Spleen (tissue), 11 donors: ENCODE data around the gene RCC1. TPM values are rescaled to one million over a fixed set of nuclear protein-coding genes. Genes with fewer than 3 reads are reported as not detected.
"Not testable (repeated sequence)": the region's sequence is repeated elsewhere in the genome, so short reads cannot be mapped to it uniquely, and the experiment has no call there.

Experiments used
- DNase-seq: peaks from one replicate; pipeline ENCODE4 v3.0.0-alpha.2; 2020
- H3K27ac ChIP-seq, 8 donors: fragments of 200-600 bp; sonication (generic) in 7 of 8; 1 replicate in 4 of 8; 2 replicates in 4 of 8; pipeline versions ENCODE4 v1.5.0 to v1.8.0; 2016 to 2021; ENCODE audit warnings: inconsistent platforms in 4 of 8, mild to moderate bottlenecking in 4 of 8, moderate library complexity in 1 of 8
- H3K27me3 ChIP-seq, 7 donors: fragments of 200-600 bp; sonication (generic) in 6 of 7; replicated peaks in 1 of 7; 1 replicate in 4 of 7; 2 replicates in 3 of 7; pipeline versions ENCODE4 v1.5.0 to v1.8.0; 2016 to 2021; ENCODE audit warnings: inconsistent platforms in 3 of 7, mild to moderate bottlenecking in 1 of 7
- H3K36me3 ChIP-seq, 6 donors: fragments of 200-600 bp; sonication (generic) in 5 of 6; 1 replicate in 4 of 6; 2 replicates in 2 of 6; pipeline versions ENCODE4 v1.5.0 to v1.8.0; 2016 to 2021; ENCODE audit warnings: inconsistent platforms in 2 of 6
- H3K4me1 ChIP-seq, 6 donors: fragments of 200-600 bp; sonication (generic) in 5 of 6; 1 replicate in 3 of 6; 2 replicates in 3 of 6; pipeline versions ENCODE4 v1.5.0 to v1.8.0; 2016 to 2021; ENCODE audit warnings: inconsistent platforms in 3 of 6
- H3K4me3 ChIP-seq, 8 donors: fragments of 200-600 bp; sonication (generic) in 7 of 8; 1 replicate in 4 of 8; 2 replicates in 4 of 8; pipeline versions ENCODE4 v1.5.0 to v1.8.0; 2016 to 2021; ENCODE audit warnings: inconsistent platforms in 4 of 8, mild to moderate bottlenecking in 4 of 8, moderate library complexity in 2 of 8
- H3K9me3 ChIP-seq, 8 donors: fragments of 200-600 bp; sonication (generic) in 7 of 8; 1 replicate in 4 of 8; 2 replicates in 4 of 8; pipeline versions ENCODE4 v1.5.0 to v1.8.0; 2016 to 2021; ENCODE audit warnings: inconsistent platforms in 4 of 8
- CTCF ChIP-seq, 11 experiments: fragments of 200-600 bp in 7 of 11; fragments of 450-650 bp in 4 of 11; sonication (generic) in 4 of 11; IDR thresholded peaks in 8 of 11; conservative IDR thresholded peaks in 3 of 11; 1 replicate in 7 of 11; 2 replicates in 4 of 11; pipeline versions ENCODE4 v1.4.0 to v1.8.0; 2016 to 2021; ENCODE audit warnings: antibody characterized with exemption in 11 of 11, inconsistent platforms in 4 of 11, mild to moderate bottlenecking in 1 of 11
- POLR2A ChIP-seq, 3 donors: fragments of 450-650 bp; IDR thresholded peaks; one replicate each; pipeline ENCODE4 v1.5.1; 2017; ENCODE audit warnings: antibody characterized with exemption in 3 of 3, mild to moderate bottlenecking in 1 of 3
- POLR2AphosphoS5 ChIP-seq, 3 donors: sonication (generic); formaldehyde crosslinking; IDR thresholded peaks; one replicate each; pipeline ENCODE4 v1.5.1; 2017; ENCODE audit warnings: antibody characterized with exemption in 3 of 3
- whole genome bisulfite sequencing, 5 donors: extraction: QIAGEN DNeasy Blood & Tissue Kit in 3 of 5; methylation state at CpG; one replicate each; pipeline versions ENCODE4 v1.1.5 to v1.1.7; 2013 to 2018; 5-methylcytosine and 5-hydroxymethylcytosine counted together
- intact Hi-C: fragments of 100-400 bp; cut with DNase I; formaldehyde crosslinking; loops from one replicate; pipeline ENCODE4 v1.15.0; 2023; ENCODE audit warnings: low total_unique reads
- polyA plus RNA-seq, 3 donors: library from polyadenylated mRNA; stranded (reverse); fragments of 200-250 nt; gene quantifications; one replicate each; pipeline ENCODE4 v1.2.1, GENCODE V29; 2013
- total RNA-seq, 7 donors: library from RNA; depleted of rRNA in 3 of 7; stranded (reverse); fragments of >200 nt in 3 of 7; fragmentation: NEBNext Ultra II Directional in 4 of 7; extraction: Animal tissue kit (Norgen Biotek cat#: 25700) in 4 of 7; gene quantifications; one replicate each; pipeline versions ENCODE4 v1.1.0 to v1.2.1, GENCODE V29; 2016 to 2021
- donor health status: healthy with polysubstance abuse.
- donor health status: DM: no; HTN: no; CAD: no; lungs with moderate emphysema.
- donor health status: DM: no; HTN: no; CAD: no.
- donor health status: Bipolar disorder and iron deficiency.
- donor health status: healthy.
- donor health status: DM: no; HTN: no; CAD: no.
- donor health status: DM: yes; HTN: yes; CAD: no.

Gene RCC1
- total and polyA plus RNA-seq, 10 donors = 15.1 to 29.0 (median 23.3) TPM

DNA sequence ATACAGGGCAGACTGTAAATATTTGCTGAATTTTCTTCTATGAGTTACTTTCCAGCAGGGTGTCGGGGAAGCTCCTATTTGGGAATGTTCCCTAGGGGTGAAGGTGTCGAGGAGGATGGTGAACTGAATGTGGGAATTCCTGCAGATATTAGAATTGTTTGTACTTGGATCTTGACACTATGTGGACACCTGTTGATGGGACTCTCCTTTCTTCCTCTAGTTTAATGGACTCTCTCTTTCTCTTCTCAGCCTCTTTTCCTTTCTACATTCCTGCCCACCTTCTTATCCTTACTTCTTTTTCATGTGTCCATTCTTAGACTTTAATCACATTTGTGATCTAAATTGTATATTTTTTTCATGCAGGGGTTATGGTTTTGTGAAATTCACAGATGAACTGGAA lies 61.1 kb downstream of the RCC1 start:
- intact Hi-C loops = no loop called here
- H3K4me1 ChIP-seq = no peaks in the 10 kb centered on the region
- no peaks in the 10 kb centered on the region for H3K27me3 ChIP-seq
- peaks cover 10 to 100% (median 87%) of the 10 kb centered on the region in 6 donors for H3K36me3 ChIP-seq
- H3K4me3 ChIP-seq = no peak overlapping the region
- TF ChIP-seq POLR2AphosphoS5 (IDR thresholded peaks at IDR 0.05) (no peak), CTCF (IDR thresholded peaks at IDR 0.05 in 8 of 11, conservative IDR thresholded peaks at IDR 0.05 in 3 of 11) (no peak), POLR2A (IDR thresholded peaks at IDR 0.05) (no peak)
- H3K9me3 ChIP-seq = no peaks in the 10 kb centered on the region
- 95 to 100% (median 96%) methylated on average over 2 of the region's 2 CpGs for WGBS, 5 donors
- H3K27ac ChIP-seq = no peak overlapping the region
- DNase-seq = no peak

DNA sequence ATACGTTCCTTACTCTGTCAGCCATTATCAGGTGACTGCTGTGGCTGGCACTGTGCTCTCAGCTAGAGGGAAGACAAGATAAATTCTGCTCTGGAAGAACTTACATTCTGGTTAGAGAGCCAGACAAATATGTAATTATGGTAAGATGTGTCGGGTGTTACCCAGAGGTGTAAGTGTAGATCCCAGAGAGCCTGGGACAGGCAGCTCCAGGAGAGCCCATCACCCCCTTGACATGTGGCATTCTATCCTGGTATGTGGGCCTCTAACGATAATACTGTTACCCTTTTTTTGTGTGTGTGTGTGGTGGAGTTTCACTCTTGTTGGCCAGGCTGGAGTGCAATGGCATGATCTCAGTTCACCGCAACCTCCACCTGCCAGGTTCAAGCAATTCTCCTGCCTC lies 66.1 kb downstream of the RCC1 start:
- TF ChIP-seq CTCF (IDR thresholded peaks at IDR 0.05 in 8 of 11, conservative IDR thresholded peaks at IDR 0.05 in 3 of 11) (no peak), POLR2AphosphoS5 (IDR thresholded peaks at IDR 0.05) (no peak), POLR2A (IDR thresholded peaks at IDR 0.05) (no peak)
- 88 to 95% (median 93%) methylated on average over 4 of the region's 4 CpGs for WGBS, 5 donors
- no peak overlapping the region for H3K27ac ChIP-seq
- H3K4me3 ChIP-seq = no peak overlapping the region
- intact Hi-C loops = no loop called here
- H3K36me3 ChIP-seq = peaks cover 5 to 100% (median 85%) of the 10 kb centered on the region in 6 donors
- H3K27me3 ChIP-seq = no peaks in the 10 kb centered on the region
- peaks cover 0 to 1% (median 0%) of the 10 kb centered on the region in 6 donors for H3K4me1 ChIP-seq
- DNase-seq = no peak
- H3K9me3 ChIP-seq = no peaks in the 10 kb centered on the region

DNA sequence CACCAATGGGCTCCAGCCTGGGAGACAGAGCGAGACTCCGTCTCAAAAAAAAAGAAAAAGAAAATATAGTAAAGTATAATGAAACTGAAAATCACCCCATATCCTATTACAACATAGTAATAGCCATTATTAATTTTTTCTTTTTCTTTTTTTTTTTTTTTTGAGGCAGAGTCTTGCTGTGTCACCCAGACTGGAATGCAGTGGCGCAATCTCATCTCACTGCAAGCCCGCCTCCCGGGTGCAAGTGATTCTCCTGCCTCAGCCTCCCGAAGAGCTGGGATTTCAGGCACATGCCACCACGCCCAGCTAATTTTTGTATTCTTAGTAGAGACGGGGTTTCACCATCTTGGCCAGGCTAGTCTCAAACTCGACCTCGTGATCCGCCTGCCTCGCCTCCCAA lies 67.0 kb downstream of the RCC1 start:
- DNase-seq, H3K9me3 ChIP-seq, intact Hi-C loops, H3K27ac ChIP-seq, H3K4me1 ChIP-seq, H3K4me3 ChIP-seq, H3K27me3 ChIP-seq: not testable (repeated sequence)
- H3K36me3 ChIP-seq = peaks cover 5 to 100% (median 85%) of the 10 kb centered on the region in 6 donors
- 82 to 91% (median 88%) methylated on average over 12 of the region's 12 CpGs for WGBS, 5 donors

DNA sequence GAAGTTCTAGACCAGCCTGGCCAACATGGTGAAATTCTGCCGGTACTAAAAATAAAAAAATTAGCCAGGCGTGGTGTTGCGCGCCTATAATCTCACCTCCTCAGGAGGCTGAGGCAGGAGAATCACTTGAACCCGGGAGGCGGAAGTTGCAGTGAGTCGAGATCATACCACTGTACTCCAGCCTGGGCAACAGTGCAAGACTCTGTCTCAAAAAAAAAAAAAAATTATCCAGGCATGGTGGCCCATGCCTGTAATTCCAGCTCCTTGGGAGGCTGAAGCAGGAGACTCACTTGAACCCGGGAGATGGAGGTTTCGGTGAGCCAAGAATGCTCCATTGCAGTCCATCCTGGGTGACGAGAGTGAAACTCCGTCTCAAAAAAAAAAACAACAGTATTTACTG lies 67.7 kb downstream of the RCC1 start:
- Histone ChIP-seq H3K36me3 (peaks cover 0 to 100% (median 85%) of the 10 kb centered on the region in 6 donors), H3K9me3 (no peaks in the 10 kb centered on the region), H3K27me3 (no peaks in the 10 kb centered on the region), H3K4me1 (peaks cover 0 to 16% (median 4%) of the 10 kb centered on the region in 6 donors), H3K27ac (no peak overlapping the region), H3K4me3 (no peak overlapping the region)
- WGBS, 5 donors = 95 to 98% (median 97%) methylated on average over 11 of the region's 11 CpGs
- intact Hi-C loops = no loop called here
- TF ChIP-seq POLR2AphosphoS5 (IDR thresholded peaks at IDR 0.05) (no peak), POLR2A (IDR thresholded peaks at IDR 0.05) (no peak), CTCF (IDR thresholded peaks at IDR 0.05 in 8 of 11, conservative IDR thresholded peaks at IDR 0.05 in 3 of 11) (no peak)
- no peak for DNase-seq
